Parathyroid adenoma (tissue), 2 donors: Measurements from ENCODE around the gene KANSL1.

Experiments used
- H2AFZ ChIP-seq: fragments of 300-600 bp; sonication (generic); one replicate; pipeline ENCODE4 v1.7.0; 2017; ENCODE audit warnings: antibody characterized with exemption, mild to moderate bottlenecking
- H3K27ac ChIP-seq: fragments of 300-600 bp; sonication (generic); one replicate; pipeline ENCODE4 v1.7.0; 2017
- H3K27me3 ChIP-seq: fragments of 300-600 bp; sonication (generic); one replicate; pipeline ENCODE4 v1.7.0; 2017; ENCODE audit warnings: low read length; ENCODE audit not compliant: control insufficient read depth, insufficient read depth
- H3K36me3 ChIP-seq: fragments of 300-600 bp; sonication (generic); one replicate; pipeline ENCODE4 v1.7.0; 2017; ENCODE audit warnings: low read length; ENCODE audit not compliant: control insufficient read depth, insufficient read depth
- H3K4me1 ChIP-seq: fragments of 300-600 bp; sonication (generic); one replicate; pipeline ENCODE4 v1.7.0; 2017; ENCODE audit warnings: control low read depth
- H3K4me2 ChIP-seq: fragments of 300-600 bp; sonication (generic); one replicate; pipeline ENCODE4 v1.7.0; 2017; ENCODE audit warnings: low read length
- H3K4me3 ChIP-seq: fragments of 300-600 bp; sonication (generic); one replicate; pipeline ENCODE4 v1.7.0; 2017; ENCODE audit warnings: low read depth, low read length
- H3K79me2 ChIP-seq: fragments of 300-600 bp; sonication (generic); one replicate; pipeline ENCODE4 v1.7.0; 2017; ENCODE audit warnings: control low read depth
- H3K9ac ChIP-seq: fragments of 300-600 bp; sonication (generic); one replicate; pipeline ENCODE4 v1.7.0; 2017; ENCODE audit warnings: mild to moderate bottlenecking
- H3K9me3 ChIP-seq: fragments of 300-600 bp; sonication (generic); one replicate; pipeline ENCODE4 v1.7.0; 2017; ENCODE audit warnings: low read length; ENCODE audit not compliant: control insufficient read depth
- TF ChIP-seq, protein P1 (sequence below): fragments of 300-600 bp; sonication (generic); IDR thresholded peaks from one replicate; pipeline ENCODE4 v1.7.0; 2017; ENCODE audit warnings: antibody characterized with exemption, mild to moderate bottlenecking
- donor health status: primary hyperparathyroidism.

KANSL1 gene

DNA sequence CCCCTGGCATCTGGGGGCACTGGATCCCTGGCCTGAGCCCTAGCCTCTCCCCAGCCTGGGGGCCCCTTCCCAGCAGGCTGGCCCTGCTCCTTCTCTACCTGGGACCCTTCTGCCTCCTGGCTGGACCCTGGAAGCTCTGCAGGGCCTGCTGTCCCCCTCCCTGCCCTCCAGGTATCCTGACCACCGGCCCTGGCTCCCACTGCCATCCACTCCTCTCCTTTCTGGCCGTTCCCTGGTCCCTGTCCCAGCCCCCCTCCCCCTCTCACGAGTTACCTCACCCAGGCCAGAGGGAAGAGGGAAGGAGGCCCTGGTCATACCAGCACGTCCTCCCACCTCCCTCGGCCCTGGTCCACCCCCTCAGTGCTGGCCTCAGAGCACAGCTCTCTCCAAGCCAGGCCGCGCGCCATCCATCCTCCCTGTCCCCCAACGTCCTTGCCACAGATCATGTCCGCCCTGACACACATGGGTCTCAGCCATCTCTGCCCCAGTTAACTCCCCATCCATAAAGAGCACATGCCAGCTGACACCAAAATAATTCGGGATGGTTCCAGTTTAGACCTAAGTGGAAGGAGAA is 180.6 kb downstream of the KANSL1 start:
- Histone ChIP-seq H3K9me3 (no peaks in the 10 kb centered on the region), H3K4me2 (no peak overlapping the region), H3K27ac (no peak overlapping the region), H3K27me3 (no peaks in the 10 kb centered on the region), H3K36me3 (no peaks in the 10 kb centered on the region), H3K4me3 (no peak overlapping the region), H2AFZ (no peak overlapping the region), H3K79me2 (no peaks in the 10 kb centered on the region), H3K9ac (no peak overlapping the region), H3K4me1 (no peaks in the 10 kb centered on the region)
- TF ChIP-seq, protein P1, sequence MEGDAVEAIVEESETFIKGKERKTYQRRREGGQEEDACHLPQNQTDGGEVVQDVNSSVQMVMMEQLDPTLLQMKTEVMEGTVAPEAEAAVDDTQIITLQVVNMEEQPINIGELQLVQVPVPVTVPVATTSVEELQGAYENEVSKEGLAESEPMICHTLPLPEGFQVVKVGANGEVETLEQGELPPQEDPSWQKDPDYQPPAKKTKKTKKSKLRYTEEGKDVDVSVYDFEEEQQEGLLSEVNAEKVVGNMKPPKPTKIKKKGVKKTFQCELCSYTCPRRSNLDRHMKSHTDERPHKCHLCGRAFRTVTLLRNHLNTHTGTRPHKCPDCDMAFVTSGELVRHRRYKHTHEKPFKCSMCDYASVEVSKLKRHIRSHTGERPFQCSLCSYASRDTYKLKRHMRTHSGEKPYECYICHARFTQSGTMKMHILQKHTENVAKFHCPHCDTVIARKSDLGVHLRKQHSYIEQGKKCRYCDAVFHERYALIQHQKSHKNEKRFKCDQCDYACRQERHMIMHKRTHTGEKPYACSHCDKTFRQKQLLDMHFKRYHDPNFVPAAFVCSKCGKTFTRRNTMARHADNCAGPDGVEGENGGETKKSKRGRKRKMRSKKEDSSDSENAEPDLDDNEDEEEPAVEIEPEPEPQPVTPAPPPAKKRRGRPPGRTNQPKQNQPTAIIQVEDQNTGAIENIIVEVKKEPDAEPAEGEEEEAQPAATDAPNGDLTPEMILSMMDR, result no peak

DNA sequence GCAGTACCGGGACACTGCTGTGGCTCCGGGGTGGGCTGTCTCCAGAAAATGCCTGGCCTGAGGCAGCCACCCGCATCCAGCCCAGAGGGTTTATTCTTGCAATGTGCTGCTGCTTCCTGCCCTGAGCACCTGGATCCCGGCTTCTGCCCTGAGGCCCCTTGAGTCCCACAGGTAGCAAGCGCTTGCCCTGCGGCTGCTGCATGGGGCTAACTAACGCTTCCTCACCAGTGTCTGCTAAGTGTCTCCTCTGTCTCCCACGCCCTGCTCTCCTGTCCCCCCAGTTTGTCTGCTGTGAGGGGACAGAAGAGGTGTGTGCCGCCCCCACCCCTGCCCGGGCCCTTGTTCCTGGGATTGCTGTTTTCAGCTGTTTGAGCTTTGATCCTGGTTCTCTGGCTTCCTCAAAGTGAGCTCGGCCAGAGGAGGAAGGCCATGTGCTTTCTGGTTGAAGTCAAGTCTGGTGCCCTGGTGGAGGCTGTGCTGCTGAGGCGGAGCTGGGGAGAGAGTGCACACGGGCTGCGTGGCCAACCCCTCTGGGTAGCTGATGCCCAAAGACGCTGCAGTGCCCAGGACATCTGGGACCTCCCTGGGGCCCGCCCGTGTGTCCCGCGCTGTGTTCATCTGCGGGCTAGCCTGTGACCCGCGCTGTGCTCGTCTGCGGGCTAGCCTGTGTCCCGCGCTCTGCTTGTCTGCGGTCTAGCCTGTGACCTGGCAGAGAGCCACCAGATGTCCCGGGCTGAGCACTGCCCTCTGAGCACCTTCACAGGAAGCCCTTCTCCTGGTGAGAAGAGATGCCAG is 181.3 kb downstream of the KANSL1 start:
- Histone ChIP-seq H3K36me3 (no peaks in the 10 kb centered on the region), H3K79me2 (no peaks in the 10 kb centered on the region), H3K4me2 (no peak overlapping the region), H3K4me3 (no peak overlapping the region), H3K4me1 (no peaks in the 10 kb centered on the region), H3K9ac (no peak overlapping the region), H3K27me3 (no peaks in the 10 kb centered on the region), H3K9me3 (no peaks in the 10 kb centered on the region), H2AFZ (no peak overlapping the region), H3K27ac (no peak overlapping the region)
- TF ChIP-seq, protein P1, result no peak

DNA sequence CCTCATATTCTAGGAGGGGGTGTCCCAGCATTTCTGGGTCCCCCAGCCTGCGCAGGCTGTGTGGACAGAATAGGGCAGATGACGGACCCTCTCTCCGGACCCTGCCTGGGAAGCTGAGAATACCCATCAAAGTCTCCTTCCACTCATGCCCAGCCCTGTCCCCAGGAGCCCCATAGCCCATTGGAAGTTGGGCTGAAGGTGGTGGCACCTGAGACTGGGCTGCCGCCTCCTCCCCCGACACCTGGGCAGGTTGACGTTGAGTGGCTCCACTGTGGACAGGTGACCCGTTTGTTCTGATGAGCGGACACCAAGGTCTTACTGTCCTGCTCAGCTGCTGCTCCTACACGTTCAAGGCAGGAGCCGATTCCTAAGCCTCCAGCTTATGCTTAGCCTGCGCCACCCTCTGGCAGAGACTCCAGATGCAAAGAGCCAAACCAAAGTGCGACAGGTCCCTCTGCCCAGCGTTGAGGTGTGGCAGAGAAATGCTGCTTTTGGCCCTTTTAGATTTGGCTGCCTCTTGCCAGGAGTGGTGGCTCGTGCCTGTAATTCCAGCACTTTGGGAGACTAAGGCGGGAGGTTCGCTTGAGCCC is 182.5 kb downstream of the KANSL1 start:
- no peaks in the 10 kb centered on the region for H3K9me3 ChIP-seq
- no peak overlapping the region for H3K27ac ChIP-seq
- TF ChIP-seq, protein P1, result no peak
- no peaks in the 10 kb centered on the region for H3K36me3 ChIP-seq
- H3K4me1 ChIP-seq, result no peaks in the 10 kb centered on the region
- H2AFZ ChIP-seq, result no peak overlapping the region
- H3K4me3 ChIP-seq, result no peak overlapping the region
- H3K4me2 ChIP-seq, result no peak overlapping the region
- no peak overlapping the region for H3K9ac ChIP-seq
- no peaks in the 10 kb centered on the region for H3K27me3 ChIP-seq
- no peaks in the 10 kb centered on the region for H3K79me2 ChIP-seq

DNA sequence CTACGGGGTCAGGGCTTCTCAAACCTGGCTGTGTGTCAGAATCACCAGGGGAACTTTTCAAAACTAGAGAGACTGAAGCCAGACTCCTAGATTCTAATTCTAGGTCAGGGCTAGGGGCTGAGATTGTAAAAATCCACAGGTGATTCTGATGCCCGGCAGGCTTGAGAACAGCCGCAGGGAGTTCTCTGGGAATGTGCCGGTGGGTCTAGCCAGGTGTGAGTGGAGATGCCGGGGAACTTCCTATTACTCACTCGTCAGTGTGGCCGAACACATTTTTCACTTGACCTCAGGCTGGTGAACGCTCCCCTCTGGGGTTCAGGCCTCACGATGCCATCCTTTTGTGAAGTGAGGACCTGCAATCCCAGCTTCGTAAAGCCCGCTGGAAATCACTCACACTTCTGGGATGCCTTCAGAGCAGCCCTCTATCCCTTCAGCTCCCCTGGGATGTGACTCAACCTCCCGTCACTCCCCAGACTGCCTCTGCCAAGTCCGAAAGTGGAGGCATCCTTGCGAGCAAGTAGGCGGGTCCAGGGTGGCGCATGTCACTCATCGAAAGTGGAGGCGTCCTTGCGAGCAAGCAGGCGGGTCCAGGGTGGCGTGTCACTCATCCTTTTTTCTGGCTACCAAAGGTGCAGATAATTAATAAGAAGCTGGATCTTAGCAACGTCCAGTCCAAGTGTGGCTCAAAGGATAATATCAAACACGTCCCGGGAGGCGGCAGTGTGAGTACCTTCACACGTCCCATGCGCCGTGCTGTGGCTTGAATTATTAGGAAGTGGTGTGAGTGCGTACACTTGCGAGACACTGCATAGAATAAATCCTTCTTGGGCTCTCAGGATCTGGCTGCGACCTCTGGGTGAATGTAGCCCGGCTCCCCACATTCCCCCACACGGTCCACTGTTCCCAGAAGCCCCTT is 183.3 kb downstream of the KANSL1 start:
- TF ChIP-seq, protein P1, result no peak
- Histone ChIP-seq H3K79me2 (no peaks in the 10 kb centered on the region), H2AFZ (no peak overlapping the region), H3K4me1 (no peaks in the 10 kb centered on the region), H3K27me3 (no peaks in the 10 kb centered on the region), H3K4me3 (no peak overlapping the region), H3K4me2 (no peak overlapping the region), H3K36me3 (no peaks in the 10 kb centered on the region), H3K9ac (no peak overlapping the region), H3K27ac (no peak overlapping the region), H3K9me3 (no peaks in the 10 kb centered on the region)
